Sigmoid colon (tissue), 7 donors: ENCODE results near the gene CHPF2. TPM values are rescaled to one million over a fixed set of nuclear protein-coding genes. Genes with fewer than 3 reads are reported as not detected.

Source experiments
- DNase-seq: peaks from one replicate; pipeline ENCODE4 v3.0.0-alpha.2; 2019
- H3K27ac ChIP-seq, 4 donors: fragments of 200-600 bp; sonication (generic); one replicate each; pipeline ENCODE4 v1.5.1; 2016 to 2019; ENCODE audit warnings: mild to moderate bottlenecking in 1 of 4
- H3K27me3 ChIP-seq, 3 donors: fragments of 200-600 bp; sonication (generic); one replicate each; pipeline ENCODE4 v1.5.1; 2019; ENCODE audit warnings: mild to moderate bottlenecking in 1 of 3
- H3K36me3 ChIP-seq, 4 donors: fragments of 200-600 bp; sonication (generic); one replicate each; pipeline ENCODE4 v1.5.1; 2016 to 2019
- H3K4me1 ChIP-seq, 4 donors: fragments of 200-600 bp; sonication (generic); one replicate each; pipeline ENCODE4 v1.5.1; 2017 to 2019
- H3K4me3 ChIP-seq, 4 donors: fragments of 200-600 bp; sonication (generic); one replicate each; pipeline ENCODE4 v1.5.1; 2017 to 2019; ENCODE audit warnings: mild to moderate bottlenecking in 2 of 4, moderate library complexity in 1 of 4
- H3K9me3 ChIP-seq, 4 donors: fragments of 200-600 bp in 3 of 4; sonication (generic) in 3 of 4; one replicate each; pipeline versions ENCODE4 v1.5.1 to v1.6.1; 2013 to 2019
- EP300 ChIP-seq, 4 donors: sonication (generic); formaldehyde crosslinking; IDR thresholded peaks; one replicate each; pipeline ENCODE4 v1.6.1; 2017; ENCODE audit warnings: antibody characterized with exemption in 4 of 4
- POLR2A ChIP-seq, 2 donors: fragments of 450-650 bp; IDR thresholded peaks; one replicate each; pipeline ENCODE4 v1.6.1; 2016; ENCODE audit warnings: antibody characterized with exemption in 2 of 2, mild to moderate bottlenecking in 2 of 2, moderate library complexity in 2 of 2
- POLR2AphosphoS5 ChIP-seq, 4 donors: sonication (generic); formaldehyde crosslinking; IDR thresholded peaks; one replicate each; pipeline ENCODE4 v1.6.1; 2017; ENCODE audit warnings: antibody characterized with exemption in 4 of 4
- WGBS, 2 donors: extraction: QIAGEN DNeasy Blood & Tissue Kit; methylation state at CpG; one replicate each; pipeline ENCODE4 v1.1.7; 2013; 5-methylcytosine and 5-hydroxymethylcytosine counted together
- intact Hi-C: fragments of 100-400 bp; cut with DNase I; formaldehyde crosslinking; loops from one replicate; pipeline ENCODE4 v1.15.1; 2023
- polyA plus RNA-seq, 3 donors: library from polyadenylated mRNA; stranded (reverse); fragments of 200-250 nt; gene quantifications; one replicate each; pipeline ENCODE4 v1.2.3, GENCODE V29; 2013
- total RNA-seq, 4 donors: library from RNA; depleted of rRNA; stranded (reverse); fragments of >200 nt; gene quantifications; one replicate each; pipeline ENCODE4 v1.1.0, GENCODE V29; 2016
- TF ChIP-seq, protein P1 (sequence below), 4 experiments: fragments of 450-650 bp in 3 of 4; fragments of 200-600 bp in 1 of 4; IDR thresholded peaks; one replicate each; pipeline ENCODE4 v1.5.1; 2016 to 2019; ENCODE audit warnings: antibody characterized with exemption in 4 of 4, mild to moderate bottlenecking in 3 of 4, moderate library complexity in 2 of 4
- donor health status: healthy with polysubstance abuse.
- donor health status: Bipolar disorder and iron deficiency.
- donor health status: healthy.

The CHPF2 gene
- total and polyA plus RNA-seq, 7 donors: 5.4 to 36.3 (median 16.4) TPM

DNA sequence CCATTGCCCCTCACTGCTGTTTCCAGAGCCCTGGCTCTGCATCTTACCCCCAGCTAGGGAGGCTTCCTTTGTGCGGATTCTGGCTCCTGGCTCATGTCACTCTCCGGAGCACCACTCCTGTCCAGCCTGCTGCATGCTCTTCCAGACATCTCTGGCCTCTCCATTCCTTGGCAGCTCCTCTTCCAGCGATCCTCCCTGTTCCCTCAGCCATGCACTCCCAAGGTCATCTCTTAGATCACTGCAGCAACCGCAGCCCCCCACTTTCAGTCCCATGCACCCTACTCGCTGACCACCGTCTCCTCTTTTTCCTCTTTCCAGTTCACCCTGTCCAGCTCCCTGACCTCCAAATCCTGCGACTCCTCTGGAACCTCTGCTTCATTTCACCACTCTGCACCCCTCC is 23.1 kb downstream of the CHPF2 start:
- WGBS, 2 donors: 66 to 71% methylated on average over 7 of the region's 7 CpGs
- Histone ChIP-seq H3K4me3 (no peak overlapping the region), H3K9me3 (no peaks in the 10 kb centered on the region), H3K27me3 (no peaks in the 10 kb centered on the region), H3K27ac (no peak overlapping the region), H3K4me1 (peaks cover 0 to 33% (median 27%) of the 10 kb centered on the region in 4 donors), H3K36me3 (no peaks in the 10 kb centered on the region)
- intact Hi-C loops: no loop called here
- peak; percentile 59 for DNase-seq
- TF ChIP-seq, protein P1, sequence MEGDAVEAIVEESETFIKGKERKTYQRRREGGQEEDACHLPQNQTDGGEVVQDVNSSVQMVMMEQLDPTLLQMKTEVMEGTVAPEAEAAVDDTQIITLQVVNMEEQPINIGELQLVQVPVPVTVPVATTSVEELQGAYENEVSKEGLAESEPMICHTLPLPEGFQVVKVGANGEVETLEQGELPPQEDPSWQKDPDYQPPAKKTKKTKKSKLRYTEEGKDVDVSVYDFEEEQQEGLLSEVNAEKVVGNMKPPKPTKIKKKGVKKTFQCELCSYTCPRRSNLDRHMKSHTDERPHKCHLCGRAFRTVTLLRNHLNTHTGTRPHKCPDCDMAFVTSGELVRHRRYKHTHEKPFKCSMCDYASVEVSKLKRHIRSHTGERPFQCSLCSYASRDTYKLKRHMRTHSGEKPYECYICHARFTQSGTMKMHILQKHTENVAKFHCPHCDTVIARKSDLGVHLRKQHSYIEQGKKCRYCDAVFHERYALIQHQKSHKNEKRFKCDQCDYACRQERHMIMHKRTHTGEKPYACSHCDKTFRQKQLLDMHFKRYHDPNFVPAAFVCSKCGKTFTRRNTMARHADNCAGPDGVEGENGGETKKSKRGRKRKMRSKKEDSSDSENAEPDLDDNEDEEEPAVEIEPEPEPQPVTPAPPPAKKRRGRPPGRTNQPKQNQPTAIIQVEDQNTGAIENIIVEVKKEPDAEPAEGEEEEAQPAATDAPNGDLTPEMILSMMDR (IDR thresholded peaks at IDR 0.05): no peak
- TF ChIP-seq POLR2AphosphoS5 (IDR thresholded peaks at IDR 0.05): no peak

DNA sequence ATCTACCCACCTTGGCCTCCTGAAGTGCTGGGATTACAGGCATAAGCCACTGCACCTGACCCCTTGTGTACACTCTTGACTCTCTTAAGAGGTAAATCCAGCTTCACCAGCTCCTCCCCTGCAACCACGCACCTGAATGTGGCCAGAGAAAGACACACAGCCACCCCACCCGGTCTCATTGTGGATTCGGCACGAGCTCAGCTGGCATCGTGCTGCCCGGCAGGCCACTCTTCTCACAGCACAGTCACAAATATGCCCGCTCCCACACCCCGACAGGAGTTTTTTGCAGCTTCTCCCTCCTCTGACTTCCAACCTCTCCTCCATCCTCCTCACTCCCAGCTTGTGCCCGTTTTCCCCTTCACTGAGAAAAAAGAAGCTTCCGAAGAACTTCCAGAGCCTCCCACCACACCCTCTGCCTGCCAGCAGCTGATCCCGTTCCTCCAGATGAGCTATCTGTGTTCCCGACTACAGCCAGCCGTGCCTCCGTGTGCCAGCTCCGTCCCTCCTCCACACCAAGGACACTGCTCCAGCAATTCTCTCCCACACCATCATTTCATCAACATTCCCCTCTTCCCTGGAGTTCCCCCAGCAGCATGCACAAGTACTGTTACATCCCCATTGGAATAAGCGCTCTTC is 24.2 kb downstream of the CHPF2 start:
- WGBS, 2 donors: 32 to 70% methylated on average over 16 of the region's 16 CpGs
- Histone ChIP-seq H3K9me3 (no peaks in the 10 kb centered on the region), H3K4me1 (peaks cover 0 to 22% (median 16%) of the 10 kb centered on the region in 4 donors), H3K4me3 (no peak overlapping the region), H3K27me3 (no peaks in the 10 kb centered on the region), H3K27ac (no peak overlapping the region), H3K36me3 (no peaks in the 10 kb centered on the region)
- TF ChIP-seq, protein P1 (IDR thresholded peaks at IDR 0.05): no peak
- TF ChIP-seq POLR2AphosphoS5 (IDR thresholded peaks at IDR 0.05): no peak
- no peak for TF ChIP-seq EP300 (IDR thresholded peaks at IDR 0.05)
- DNase-seq: peak; percentile 47
- intact Hi-C loops: no loop called here

DNA sequence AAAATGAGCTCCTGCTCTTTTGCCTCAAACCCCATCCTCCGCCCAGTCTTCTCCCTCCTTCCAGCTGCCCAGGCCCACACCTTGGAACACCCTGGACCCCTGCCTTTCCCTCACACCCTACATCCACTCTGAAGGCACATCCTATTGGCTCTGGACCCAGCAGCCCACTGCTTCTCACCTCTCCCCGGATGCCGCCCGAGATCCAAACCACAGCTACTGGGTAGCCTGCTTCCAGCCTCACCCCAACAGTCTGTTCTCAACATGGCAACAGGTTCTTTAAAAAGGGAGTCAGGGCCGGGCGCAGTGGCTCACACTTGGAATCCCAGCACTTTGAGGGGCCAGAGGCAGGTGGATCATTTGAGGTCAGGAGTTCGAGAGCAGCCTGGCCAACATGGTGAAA is 25.7 kb downstream of the CHPF2 start:
- Histone ChIP-seq H3K9me3 (no peaks in the 10 kb centered on the region), H3K36me3 (no peaks in the 10 kb centered on the region), H3K4me1 (peaks cover 0 to 16% (median 5%) of the 10 kb centered on the region in 4 donors), H3K4me3 (no peak overlapping the region), H3K27ac (no peak overlapping the region), H3K27me3 (no peaks in the 10 kb centered on the region)
- WGBS, 2 donors: 90 to 94% methylated on average over 7 of the region's 7 CpGs
- no peak for DNase-seq
- TF ChIP-seq EP300 (IDR thresholded peaks at IDR 0.05) (no peak), POLR2A (IDR thresholded peaks at IDR 0.05) (no peak), POLR2AphosphoS5 (IDR thresholded peaks at IDR 0.05) (no peak)
- TF ChIP-seq, protein P1 (IDR thresholded peaks at IDR 0.05): no peak
- intact Hi-C loops: no loop called here

DNA sequence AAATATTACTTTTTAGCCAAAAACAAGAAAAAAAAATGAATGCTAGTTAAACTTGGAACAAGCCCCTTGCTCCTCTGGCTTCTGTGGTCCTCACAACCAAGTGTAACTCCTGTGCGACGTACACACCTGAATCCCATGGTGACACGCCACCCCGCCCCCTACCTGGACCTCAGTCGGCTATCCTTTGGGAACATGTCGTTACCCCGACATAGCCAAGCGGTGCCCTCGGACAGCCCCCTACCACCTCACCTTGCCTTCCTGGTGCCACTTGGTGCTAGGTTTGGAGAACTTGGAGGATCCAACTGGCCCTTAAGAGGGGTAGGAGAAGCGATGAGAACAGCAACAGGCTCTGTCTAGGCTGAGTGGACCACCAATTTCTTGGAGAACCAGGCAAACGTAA is 28.2 kb downstream of the CHPF2 start:
- TF ChIP-seq POLR2A (IDR thresholded peaks at IDR 0.05): no peak
- no peak for TF ChIP-seq EP300 (IDR thresholded peaks at IDR 0.05)
- no peak for TF ChIP-seq POLR2AphosphoS5 (IDR thresholded peaks at IDR 0.05)
- TF ChIP-seq, protein P1 (IDR thresholded peaks at IDR 0.05): no peak
- intact Hi-C loops: no loop called here
- no peak overlapping the region for H3K27ac ChIP-seq
- H3K36me3 ChIP-seq: no peaks in the 10 kb centered on the region
- 90 to 91% methylated on average over 11 of the region's 11 CpGs for WGBS, 2 donors
- no peak for DNase-seq
- H3K4me3 ChIP-seq: no peak overlapping the region
- H3K9me3 ChIP-seq: no peaks in the 10 kb centered on the region
- H3K4me1 ChIP-seq: no peaks in the 10 kb centered on the region
- no peaks in the 10 kb centered on the region for H3K27me3 ChIP-seq

DNA sequence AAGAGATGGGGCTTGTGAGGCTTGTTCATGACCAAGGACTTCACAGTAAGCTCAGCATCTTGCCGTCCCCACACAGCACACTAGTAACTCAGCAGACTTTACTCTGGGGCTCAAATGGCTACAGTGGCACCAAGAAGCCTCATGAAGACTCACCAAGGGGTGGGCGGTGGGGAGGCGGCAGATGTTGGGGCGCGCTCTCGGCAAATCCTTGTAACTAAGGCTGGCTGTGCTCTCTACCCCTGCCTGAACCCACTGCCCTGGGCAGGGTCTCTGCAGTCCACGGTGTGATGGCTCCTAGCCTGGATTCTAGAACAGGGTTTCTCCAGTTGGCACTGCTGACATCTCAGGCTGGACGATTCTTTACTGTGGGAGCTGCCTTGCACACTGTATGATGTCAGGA is 28.6 kb downstream of the CHPF2 start:
- no peak for DNase-seq
- no peaks in the 10 kb centered on the region for H3K27me3 ChIP-seq
- intact Hi-C loops: no loop called here
- H3K36me3 ChIP-seq: no peaks in the 10 kb centered on the region
- no peaks in the 10 kb centered on the region for H3K9me3 ChIP-seq
- H3K27ac ChIP-seq: no peak overlapping the region
- H3K4me1 ChIP-seq: no peaks in the 10 kb centered on the region
- H3K4me3 ChIP-seq: no peak overlapping the region
- TF ChIP-seq POLR2AphosphoS5 (IDR thresholded peaks at IDR 0.05): no peak
- TF ChIP-seq EP300 (IDR thresholded peaks at IDR 0.05): no peak
- TF ChIP-seq, protein P1 (IDR thresholded peaks at IDR 0.05): no peak
- TF ChIP-seq POLR2A (IDR thresholded peaks at IDR 0.05): no peak
- 83 to 87% methylated on average over 8 of the region's 8 CpGs for WGBS, 2 donors
